H9 (cell line): Measurements from ENCODE around the gene RHCE. TPM values are rescaled to one million over a fixed set of nuclear protein-coding genes. Genes with fewer than 3 reads are reported as not detected.
"Not testable (repeated sequence)": the region's sequence is repeated elsewhere in the genome, so short reads cannot be mapped to it uniquely, and the experiment has no call there.

Experiments
- DNase-seq: peaks from one replicate; pipeline ENCODE4 v3.0.0-alpha.2; 2017
- H2AFZ ChIP-seq: one replicate; pipeline ENCODE4 v1.6.1; 2013; ENCODE audit warnings: mild to moderate bottlenecking, low read length, control low read depth, moderate library complexity
- H2AK5ac ChIP-seq: 2 replicates; pipeline ENCODE4 v1.6.1; 2013; ENCODE audit warnings: low read length, control low read depth, mixed read lengths; ENCODE audit not compliant: insufficient read length
- H2BK120ac ChIP-seq: one replicate; pipeline ENCODE4 v1.6.1; 2013; ENCODE audit warnings: low read depth, mild to moderate bottlenecking, low read length, control low read depth, inconsistent platforms; ENCODE audit not compliant: poor library complexity, severe bottlenecking
- H2BK12ac ChIP-seq: 2 replicates; pipeline ENCODE4 v1.6.1; 2013; ENCODE audit warnings: low read length, control low read depth, mixed read lengths, low read depth; ENCODE audit not compliant: insufficient read length
- H2BK15ac ChIP-seq: 2 replicates; pipeline ENCODE4 v1.6.1; 2013; ENCODE audit warnings: low read depth, low read length, control low read depth
- H2BK20ac ChIP-seq: one replicate; pipeline ENCODE4 v1.6.1; 2013; ENCODE audit warnings: low read depth, mild to moderate bottlenecking, low read length, control low read depth, inconsistent platforms; ENCODE audit not compliant: poor library complexity, severe bottlenecking
- H2BK5ac ChIP-seq: 2 replicates; pipeline ENCODE4 v1.6.1; 2013; ENCODE audit warnings: low read length, control low read depth, mixed read lengths; ENCODE audit not compliant: insufficient read length
- H3K14ac ChIP-seq: 2 replicates; pipeline ENCODE4 v1.6.1; 2013; ENCODE audit warnings: low read length, control low read depth; ENCODE audit not compliant: insufficient read depth
- H3K18ac ChIP-seq: 2 replicates; pipeline ENCODE4 v1.6.1; 2013; ENCODE audit warnings: low read depth, mild to moderate bottlenecking, mixed read lengths, low read length, control low read depth; ENCODE audit not compliant: insufficient read length
- H3K23ac ChIP-seq: 2 replicates; pipeline ENCODE4 v1.6.1; 2013; ENCODE audit warnings: low read length, control low read depth, mixed read lengths, low read depth; ENCODE audit not compliant: insufficient read length
- H3K23me2 ChIP-seq: 2 replicates; pipeline ENCODE4 v1.6.1; 2013; ENCODE audit warnings: low read depth, mild to moderate bottlenecking, mixed read lengths, low read length, control low read depth; ENCODE audit not compliant: insufficient read length, poor library complexity, severe bottlenecking
- H3K27ac ChIP-seq: 2 replicates; pipeline ENCODE4 v1.5.1; 2013; ENCODE audit warnings: low read length, control low read depth, mixed read lengths, low read depth; ENCODE audit not compliant: insufficient read length
- H3K27me3 ChIP-seq: 2 replicates; pipeline ENCODE4 v1.6.1; 2013; ENCODE audit warnings: low read length, control low read depth, inconsistent platforms; ENCODE audit not compliant: insufficient read depth
- H3K4ac ChIP-seq: 2 replicates; pipeline ENCODE4 v1.6.1; 2013; ENCODE audit warnings: low read depth, mild to moderate bottlenecking, control low read depth, inconsistent platforms, low read length, moderate library complexity
- H3K4me1 ChIP-seq: 2 replicates; pipeline ENCODE4 v1.6.1; 2013; ENCODE audit warnings: low read length, control low read depth, inconsistent platforms; ENCODE audit not compliant: insufficient read depth
- H3K4me2 ChIP-seq: 2 replicates; pipeline ENCODE4 v1.6.1; 2013; ENCODE audit warnings: low read length, control low read depth, mixed read lengths; ENCODE audit not compliant: insufficient read length, insufficient read depth
- H3K56ac ChIP-seq: 2 replicates; pipeline ENCODE4 v1.6.1; 2013; ENCODE audit warnings: low read depth, mild to moderate bottlenecking, mixed read lengths, low read length, control low read depth; ENCODE audit not compliant: insufficient read length
- H3K79me1 ChIP-seq: 2 replicates; pipeline ENCODE4 v1.6.1; 2013; ENCODE audit warnings: low read depth, mild to moderate bottlenecking, moderate library complexity, low read length, control low read depth, inconsistent platforms; ENCODE audit not compliant: insufficient read depth, poor library complexity, severe bottlenecking
- H3K79me2 ChIP-seq: 2 replicates; pipeline ENCODE4 v1.6.1; 2013; ENCODE audit warnings: low read length, control low read depth, inconsistent platforms; ENCODE audit not compliant: insufficient read depth
- H3K9ac ChIP-seq: 2 replicates; pipeline ENCODE4 v1.6.1; 2013; ENCODE audit warnings: low read length, control low read depth, mixed read lengths; ENCODE audit not compliant: insufficient read length; ENCODE audit errors: extremely low read depth
- H3K9me3 ChIP-seq: one replicate; pipeline ENCODE4 v1.6.1; 2013; ENCODE audit warnings: low read depth, low read length, inconsistent platforms; ENCODE audit not compliant: control insufficient read depth
- H3T11ph ChIP-seq: one replicate; pipeline ENCODE4 v1.6.1; 2013; ENCODE audit warnings: mild to moderate bottlenecking, low read length, control low read depth, inconsistent platforms
- H4K20me1 ChIP-seq: one replicate; pipeline ENCODE4 v1.6.1; 2013; ENCODE audit not compliant: control insufficient read depth, insufficient read length, insufficient read depth
- H4K5ac ChIP-seq: 2 replicates; pipeline ENCODE4 v1.6.1; 2013; ENCODE audit warnings: low read depth, mild to moderate bottlenecking, mixed read lengths, low read length, control low read depth; ENCODE audit not compliant: insufficient read length
- H4K8ac ChIP-seq: replicated peaks from 2 replicates; pipeline ENCODE4 v1.6.1; 2013; ENCODE audit warnings: low read length, control low read depth, mixed read lengths, low read depth; ENCODE audit not compliant: insufficient read length
- H4K91ac ChIP-seq: 2 replicates; pipeline ENCODE4 v1.6.1; 2013; ENCODE audit warnings: low read depth, mild to moderate bottlenecking, moderate library complexity, mixed read lengths, low read length, control low read depth; ENCODE audit not compliant: insufficient read length
- H3K27ac Mint-ChIP-seq, 3 experiments: 2 replicates in 2 of 3; 3 replicates in 1 of 3; pipeline ENCODE4 v1.8.0; 2020 to 2021; ENCODE audit warnings: mixed read lengths in 3 of 3, mild to moderate bottlenecking in 1 of 3, moderate library complexity in 1 of 3
- H3K27me3 Mint-ChIP-seq: 2 replicates; pipeline ENCODE4 v1.8.0; 2021; ENCODE audit warnings: low read depth, mild to moderate bottlenecking, moderate library complexity, mixed read lengths
- H3K36me3 Mint-ChIP-seq, 3 experiments: 2 replicates in 2 of 3; 3 replicates in 1 of 3; pipeline ENCODE4 v1.8.0; 2020 to 2021; ENCODE audit warnings: low read depth in 3 of 3, mixed read lengths in 3 of 3; ENCODE audit not compliant: insufficient read depth in 1 of 3
- H3K4me1 Mint-ChIP-seq, 2 experiments: 2 replicates each; pipeline ENCODE4 v1.8.0; 2020; ENCODE audit warnings: mixed read lengths in 2 of 2
- H3K4me3 Mint-ChIP-seq, 2 experiments: 2 replicates in 1 of 2; 3 replicates in 1 of 2; pipeline ENCODE4 v1.8.0; 2020 to 2021; ENCODE audit warnings: mild to moderate bottlenecking in 2 of 2, mixed read lengths in 2 of 2, moderate library complexity in 1 of 2
- H3K9me3 Mint-ChIP-seq, 2 experiments: 2 replicates in 1 of 2; 3 replicates in 1 of 2; pipeline ENCODE4 v1.8.0; 2020; ENCODE audit warnings: mild to moderate bottlenecking in 2 of 2, mixed read lengths in 2 of 2, moderate library complexity in 1 of 2
- WGBS: extraction: QIAGEN DNeasy Blood & Tissue Kit; methylation state at CpG from one replicate; pipeline ENCODE4 v1.1.7; 2013; ENCODE audit warnings: missing lambda C conversion rate, low lambda C conversion rate, mixed read lengths; ENCODE audit not compliant: insufficient read length; ENCODE audit errors: extremely low coverage; 5-methylcytosine and 5-hydroxymethylcytosine counted together
- total RNA-seq: library from RNA; stranded (reverse); gene quantifications from 2 replicates; pipeline ENCODE4 v1.2.1, GENCODE V29; 2021

Gene RHCE
- total RNA-seq, 1 experiment from 2014 or later, result 0.90 TPM

DNA sequence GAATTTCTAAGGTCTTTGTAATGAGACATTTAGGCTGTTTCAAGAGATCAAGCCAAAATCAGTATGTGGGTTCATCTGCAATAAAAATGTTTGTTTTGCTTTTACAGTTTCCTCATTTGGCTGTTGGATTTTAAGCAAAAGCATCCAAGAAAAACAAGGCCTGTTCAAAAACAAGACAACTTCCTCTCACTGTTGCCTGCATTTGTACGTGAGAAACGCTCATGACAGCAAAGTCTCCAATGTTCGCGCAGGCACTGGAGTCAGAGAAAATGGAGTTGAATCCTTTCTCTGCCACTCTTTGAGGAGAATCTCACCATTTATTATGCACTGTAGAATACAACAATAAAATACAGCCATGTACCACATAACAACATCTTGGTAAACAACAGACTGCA lies 91.8 kb downstream of the RHCE start:
- DNase-seq, H3K27ac Mint-ChIP-seq, H3K23me2 ChIP-seq, H3K79me1 ChIP-seq, H4K20me1 ChIP-seq, H4K91ac ChIP-seq, H3K9me3 Mint-ChIP-seq, H2AFZ ChIP-seq, H3K18ac ChIP-seq, H3K4me3 Mint-ChIP-seq, H2AK5ac ChIP-seq, H2BK20ac ChIP-seq, H4K8ac ChIP-seq, H3K27ac ChIP-seq, H2BK5ac ChIP-seq, H3K4me1 ChIP-seq, H3T11ph ChIP-seq, H3K27me3 ChIP-seq, H3K4ac ChIP-seq, H2BK15ac ChIP-seq, H3K36me3 Mint-ChIP-seq, H3K27me3 Mint-ChIP-seq, H3K79me2 ChIP-seq, H3K14ac ChIP-seq, H3K56ac ChIP-seq, H3K9me3 ChIP-seq, H4K5ac ChIP-seq, H3K4me1 Mint-ChIP-seq, H2BK120ac ChIP-seq, H3K4me2 ChIP-seq, H3K9ac ChIP-seq, H2BK12ac ChIP-seq, H3K23ac ChIP-seq: not testable (repeated sequence)
- no CpG with 5 or more reads among the region's 4 CpGs for WGBS

DNA sequence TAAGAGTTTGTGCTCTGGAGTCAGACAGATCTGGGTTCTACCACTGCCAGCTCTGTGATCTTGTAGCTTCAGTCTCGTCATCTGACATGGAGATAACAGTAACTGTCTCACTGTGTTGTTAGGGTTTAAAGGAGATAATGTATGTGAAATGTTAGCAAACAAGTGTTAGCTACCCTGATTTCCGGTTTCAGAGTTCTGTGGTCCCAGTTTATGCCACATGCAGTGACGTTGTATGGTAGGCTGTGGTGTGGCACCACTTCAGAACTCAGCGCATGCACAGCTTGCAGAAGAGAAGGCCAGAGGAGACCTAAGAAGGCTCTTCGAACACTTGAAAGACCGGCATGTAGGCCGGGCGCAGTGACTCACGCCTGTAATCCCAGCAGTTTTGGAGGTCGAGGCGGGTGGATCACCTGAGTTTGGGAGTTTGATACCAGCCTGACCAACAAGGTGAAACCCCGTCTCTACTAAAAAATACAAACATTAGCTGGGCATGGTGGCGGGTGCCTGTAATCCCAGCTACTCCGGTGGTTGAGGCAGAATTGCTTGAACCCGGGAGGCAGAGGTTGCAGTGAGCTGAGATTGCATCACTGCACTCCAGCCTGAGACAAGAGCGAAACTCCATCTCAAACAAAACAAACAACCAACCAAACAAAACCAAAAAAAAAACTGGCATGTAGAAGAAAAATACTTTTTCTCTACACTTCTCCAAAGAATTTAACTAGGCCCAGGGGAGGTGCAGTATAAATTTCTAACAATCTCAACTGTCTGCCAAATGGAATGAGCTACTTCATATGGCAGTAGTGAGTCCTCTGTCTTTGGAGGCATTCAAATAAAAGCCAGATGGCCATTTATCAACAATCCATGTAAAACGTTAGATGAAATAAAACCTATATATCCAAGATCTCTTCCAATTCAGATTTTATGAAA lies 92.5 kb downstream of the RHCE start:
- H3K56ac ChIP-seq, H3K27ac ChIP-seq, H3K4me1 ChIP-seq, H2BK12ac ChIP-seq, H3K27me3 Mint-ChIP-seq, H3K14ac ChIP-seq, H2BK15ac ChIP-seq, H3K18ac ChIP-seq, H3K4ac ChIP-seq, H2AFZ ChIP-seq, H3K9me3 Mint-ChIP-seq, H4K5ac ChIP-seq, H3K27ac Mint-ChIP-seq, H3K9ac ChIP-seq, H4K8ac ChIP-seq, H3K9me3 ChIP-seq, H2BK5ac ChIP-seq, H4K20me1 ChIP-seq, H3K23ac ChIP-seq, H3K4me1 Mint-ChIP-seq, H3T11ph ChIP-seq, DNase-seq, H3K27me3 ChIP-seq, H2BK20ac ChIP-seq, H3K4me3 Mint-ChIP-seq, H3K23me2 ChIP-seq, H3K79me1 ChIP-seq, H2BK120ac ChIP-seq, H4K91ac ChIP-seq, H3K4me2 ChIP-seq, H2AK5ac ChIP-seq, H3K79me2 ChIP-seq, H3K36me3 Mint-ChIP-seq: not testable (repeated sequence)
- no CpG with 5 or more reads among the region's 17 CpGs for WGBS
